ENCODE measurements around the gene MSH3.
"Not testable (repeated sequence)": the region's sequence is repeated elsewhere in the genome, so short reads cannot be mapped to it uniquely, and the experiment has no call there.

MSH3 gene

GRCh38 chr5:80711216-80711615 is 56.8 kb downstream of the MSH3 start:
- no peak for DNase-seq

- no peak for DNase-seq
Measured at GRCh38 chr5:80711938-80712337, 57.5 kb downstream of the MSH3 start.

GRCh38 chr5:80712919-80713318 is 58.5 kb downstream of the MSH3 start:
- DNase-seq: no peak

- DNase-seq: no peak
Measured at GRCh38 chr5:80713631-80714030, 59.2 kb downstream of the MSH3 start.

GRCh38 chr5:80714570-80715298 is 60.3 kb downstream of the MSH3 start:
- no peak for DNase-seq

GRCh38 chr5:80715887-80716286 is 61.4 kb downstream of the MSH3 start:
- DNase-seq: no peak

GRCh38 chr5:80720181-80720580 is 65.7 kb downstream of the MSH3 start:
- DNase-seq: no peak

GRCh38 chr5:80722916-80723315 is 68.5 kb downstream of the MSH3 start:
- no peak for DNase-seq

- DNase-seq: no peak
Measured at GRCh38 chr5:80725446-80725845, 71.0 kb downstream of the MSH3 start.

- DNase-seq: no peak
Measured at GRCh38 chr5:80736730-80737129, 82.3 kb downstream of the MSH3 start.

GRCh38 chr5:80738466-80738865 is 84.0 kb downstream of the MSH3 start:
- DNase-seq: no peak

- no peak for DNase-seq
Measured at GRCh38 chr5:80739057-80739456, 84.6 kb downstream of the MSH3 start.

GRCh38 chr5:80739496-80739895 is 85.0 kb downstream of the MSH3 start:
- DNase-seq: no peak

- DNase-seq: no peak
Measured at GRCh38 chr5:80739898-80740297, 85.4 kb downstream of the MSH3 start.

GRCh38 chr5:80740488-80740887 is 86.0 kb downstream of the MSH3 start:
- DNase-seq: not testable (repeated sequence)

GRCh38 chr5:80740999-80741398 is 86.5 kb downstream of the MSH3 start:
- no peak for DNase-seq

- DNase-seq: no peak
Measured at GRCh38 chr5:80744149-80744548, 89.7 kb downstream of the MSH3 start.

- DNase-seq: no peak
Measured at GRCh38 chr5:80745490-80745889, 91.0 kb downstream of the MSH3 start.

GRCh38 chr5:80747922-80748321 is 93.5 kb downstream of the MSH3 start:
- DNase-seq: no peak

- no peak for DNase-seq
Measured at GRCh38 chr5:80752427-80752826, 98.0 kb downstream of the MSH3 start.

- DNase-seq: no peak
Measured at GRCh38 chr5:80753712-80754111, 99.3 kb downstream of the MSH3 start.

GRCh38 chr5:80754900-80755299 is 100.4 kb downstream of the MSH3 start:
- DNase-seq: peak; percentile 81

GRCh38 chr5:80755626-80756025 is 101.2 kb downstream of the MSH3 start:
- DNase-seq: no peak

GRCh38 chr5:80756292-80756691 is 101.8 kb downstream of the MSH3 start:
- no peak for DNase-seq

GRCh38 chr5:80757290-80757689 is 102.8 kb downstream of the MSH3 start:
- DNase-seq: no peak

Data from NCI-H524 treated with DMSO at 0.1 percent for 48 hours (cell line).